PC-9 (cell line): ENCODE results near the gene RPS25. TPM values are rescaled to one million over a fixed set of nuclear protein-coding genes. Genes with fewer than 3 reads are reported as not detected.

Experiments used
- Bru-seq: library from RNA; stranded (reverse); fragments of 400-500 nt; gene quantifications from one replicate; lab custom pipeline; 2021; lab: Mats Ljungman, UMichigan
- BruChase-seq, 2 experiments: library from RNA; stranded (reverse); fragments of 400-500 nt; gene quantifications; one replicate each; lab custom pipeline; 2021; lab: Mats Ljungman, UMichigan
- BruUV-seq: library from RNA; stranded (reverse); fragments of 400-500 nt; replicated peaks from 2 replicates; lab custom pipeline; 2021; lab: Mats Ljungman, UMichigan
- CTCF ChIA-PET: fragments of 300-600 bp; sonication (Branson Sonifier 250); formaldehyde crosslinking; loops from one replicate; lab custom pipeline; 2022; ENCODE audit warnings: antibody characterized with exemption; lab: Charles Lee
- POLR2A ChIA-PET: fragments of 300-600 bp; sonication (Branson Sonifier 250); formaldehyde crosslinking; loops from one replicate; lab custom pipeline; 2022; ENCODE audit warnings: antibody characterized with exemption; ENCODE audit not compliant: unreplicated experiment; lab: Charles Lee
- DNase-seq, 2 experiments: peaks; one replicate each; pipeline versions ENCODE4 v3.0.0 to v3.0.0-alpha.2; 2015 to 2022; ENCODE audit warnings: mixed read lengths in 1 of 2
- H2AFZ ChIP-seq: fragments of 200-600 bp; sonication (generic); 2 replicates; pipeline ENCODE4 v1.8.1; 2017; ENCODE audit warnings: antibody characterized with exemption
- H3F3A ChIP-seq: fragments of 200-600 bp; sonication (generic); 2 replicates; pipeline ENCODE4 v1.8.1; 2017; ENCODE audit warnings: antibody characterized with exemption, mild to moderate bottlenecking, low read depth; ENCODE audit not compliant: insufficient read depth
- H3K27ac ChIP-seq: fragments of 200-600 bp; sonication (generic); 2 replicates; pipeline ENCODE4 v1.6.1; 2016; ENCODE audit warnings: mixed run types
- H3K27me3 ChIP-seq: fragments of 200-600 bp; sonication (generic); 2 replicates; pipeline ENCODE4 v1.6.1; 2016; ENCODE audit warnings: low read depth, mixed run types; ENCODE audit not compliant: insufficient read depth
- H3K36me3 ChIP-seq: fragments of 200-600 bp; sonication (generic); 2 replicates; pipeline ENCODE4 v1.6.1; 2016; ENCODE audit warnings: low read depth, mixed run types
- H3K4me1 ChIP-seq: fragments of 200-600 bp; sonication (generic); replicated peaks from 2 replicates; pipeline ENCODE4 v1.6.1; 2016; ENCODE audit warnings: mixed run types; ENCODE audit not compliant: insufficient read depth
- H3K4me2 ChIP-seq: fragments of 200-600 bp; sonication (generic); 2 replicates; pipeline ENCODE4 v1.6.1; 2017; ENCODE audit warnings: mixed run types
- H3K4me3 ChIP-seq: fragments of 200-600 bp; sonication (generic); 2 replicates; pipeline ENCODE4 v1.6.1; 2016; ENCODE audit warnings: mixed run types
- H3K79me2 ChIP-seq: fragments of 200-600 bp; sonication (generic); 2 replicates; pipeline ENCODE4 v1.6.1; 2017; ENCODE audit warnings: low read depth, mixed run types
- H3K9me2 ChIP-seq: fragments of 200-600 bp; sonication (generic); 2 replicates; pipeline ENCODE4 v1.8.1; 2017; ENCODE audit warnings: mild to moderate bottlenecking; ENCODE audit not compliant: insufficient read depth
- H3K9me3 ChIP-seq: fragments of 200-600 bp; sonication (generic); 2 replicates; pipeline ENCODE4 v1.8.1; 2016; ENCODE audit warnings: low read depth; ENCODE audit not compliant: insufficient read depth
- H4K20me1 ChIP-seq: fragments of 200-600 bp; sonication (generic); 2 replicates; pipeline ENCODE4 v1.8.1; 2017; ENCODE audit not compliant: insufficient read depth
- CTCF ChIP-seq: fragments of 200-600 bp; sonication (generic); conservative IDR thresholded peaks from 2 replicates; pipeline ENCODE4 v1.6.1; 2017; ENCODE audit warnings: mixed run types, antibody characterized with exemption, mild to moderate bottlenecking, moderate library complexity
- EZH2 ChIP-seq: fragments of 200-600 bp; sonication (generic); IDR thresholded peaks from 2 replicates; pipeline ENCODE4 v1.8.0; 2017; ENCODE audit warnings: antibody characterized with exemption, low read depth
- intact Hi-C: fragments of 100-400 bp; cut with micrococcal nuclease; formaldehyde crosslinking; loops from one replicate; pipeline ENCODE4 v1.10.0; 2022; ENCODE audit not compliant: unreplicated experiment
- long read RNA-seq: library from polyadenylated mRNA; stranded (forward); transcript quantifications from one replicate; pipeline ENCODE4 v2.0.0, GENCODE V29; 2022
- total RNA-seq: library from RNA; stranded (reverse); gene quantifications from 2 replicates; pipeline ENCODE4 v1.2.3, GENCODE V29; 2021

The RPS25 gene
- total RNA-seq = 954 and 984 TPM in 2 replicates
- Bru-seq, nascent RNA = percentile 99 among the genes with signal in this experiment
- BruChase-seq, experiment 1, labeled RNA remaining after a 2-hour chase = percentile 99 among the genes with signal in this experiment
- BruChase-seq, experiment 2, labeled RNA remaining after a 6-hour chase = percentile 99 among the genes with signal in this experiment
- long read RNA-seq, transcript RPS25-204 (3 exons, 1,462 nt) = minor isoform, 88 of 1,286 reads
- long read RNA-seq, transcript RPS25-202 (5 exons, 835 nt) = major isoform, 1,155 of 1,286 reads
- long read RNA-seq, partial matches to known transcripts = 13 of 1,286 reads
- long read RNA-seq, other reads (novel, unspliced or antisense) = 24 of 1,286 reads

- Histone ChIP-seq H3K4me3 (peak within 1 kb of the TSS; percentile 98), H3K36me3 (peaks cover 55% of the 10 kb centered on the region), H4K20me1 (peaks cover 35% of the 10 kb centered on the region), H2AFZ (peak within 1 kb of the TSS; percentile 82), H3F3A (peaks cover 68% of the 10 kb centered on the region), H3K27me3 (no peaks in the 10 kb centered on the region), H3K4me1 (peaks cover 36% of the 10 kb centered on the region), H3K9me2 (no peaks in the 10 kb centered on the region), H3K27ac (peak within 1 kb of the TSS; percentile 78), H3K79me2 (peaks cover 74% of the 10 kb centered on the region), H3K9me3 (no peaks in the 10 kb centered on the region), H3K4me2 (peak within 1 kb of the TSS; percentile 97)
- intact Hi-C loops = loop anchor here (2.0 to 5.0 kb wide), 3 partner anchors 90 to 304 kb away; no protein-coding TSS in a partner anchor
- ChIA-PET POLR2A (interaction anchor here (0.7 to 1.2 kb wide), 5 partner anchors 20 to 396 kb away, joined by 3 to 14 read pairs (median 7); no protein-coding TSS in a partner anchor), CTCF (no interaction called here)
- BruUV-seq = no TSS peak
- peak; percentile 89 to 96 for DNase-seq
- TF ChIP-seq CTCF (no peak), EZH2 (no peak)
These were observed at the start of gene RPS25, which contains the start of gene TRAPPC4 for GRCh38 chr11:119018074-119018938. TSS of gene RPS25 (minus strand) at chr11:119018343. CDS start at chr11:119018284, 59 bp downstream. TSS of gene TRAPPC4 (plus strand) at chr11:119018766. CDS start at chr11:119018796, 30 bp downstream.

- intact Hi-C loops = no loop called here
- Histone ChIP-seq H2AFZ (peak within 1 kb of the TSS; percentile 99), H3K27me3 (no peaks in the 10 kb centered on the region), H3F3A (peaks cover 24% of the 10 kb centered on the region), H3K4me1 (peaks cover 8% of the 10 kb centered on the region), H3K36me3 (peaks cover 4% of the 10 kb centered on the region), H4K20me1 (no peaks in the 10 kb centered on the region), H3K4me2 (peak within 1 kb of the TSS; percentile 80), H3K9me2 (no peaks in the 10 kb centered on the region), H3K27ac (peak within 1 kb of the TSS; percentile 55), H3K79me2 (peaks cover 24% of the 10 kb centered on the region), H3K4me3 (peak within 1 kb of the TSS; percentile 89), H3K9me3 (no peaks in the 10 kb centered on the region)
- BruUV-seq = TSS peak; percentile 56
- ChIA-PET CTCF (interaction anchor here (0.6 to 1.4 kb wide), 6 partner anchors 11 to 456 kb away, joined by 3 to 12 read pairs (median 6); partner anchors contain the start of genes DPAGT1, HMBS and SLC37A4), POLR2A (interaction anchor here (0.5 to 1.1 kb wide), 9 partner anchors 10 to 1249 kb away, joined by 3 to 29 read pairs (median 5); partner anchors contain the start of genes C2CD2L and HMBS)
- DNase-seq = peak; percentile 95 to 96
- TF ChIP-seq EZH2 (no peak), CTCF (0 out of 2 replicates have a peak, but pooled peaks have one; percentile 14)
These were observed 49.5 kb upstream of the RPS25 start, which contains the start of gene VPS11 for GRCh38 chr11:119067371-119068222. TSS of gene VPS11 (plus strand) at chr11:119067818. CDS start at chr11:119067824, 6 bp downstream.
